ENCODE results near the gene AP1M2. TPM values are rescaled to one million over a fixed set of nuclear protein-coding genes. Genes with fewer than 3 reads are reported as not detected.
"Not testable (repeated sequence)": the region's sequence is repeated elsewhere in the genome, so short reads cannot be mapped to it uniquely, and the experiment has no call there.

Gene AP1M2
- total RNA-seq, 1 donor from 2014 or later = 4.5 TPM

DNA sequence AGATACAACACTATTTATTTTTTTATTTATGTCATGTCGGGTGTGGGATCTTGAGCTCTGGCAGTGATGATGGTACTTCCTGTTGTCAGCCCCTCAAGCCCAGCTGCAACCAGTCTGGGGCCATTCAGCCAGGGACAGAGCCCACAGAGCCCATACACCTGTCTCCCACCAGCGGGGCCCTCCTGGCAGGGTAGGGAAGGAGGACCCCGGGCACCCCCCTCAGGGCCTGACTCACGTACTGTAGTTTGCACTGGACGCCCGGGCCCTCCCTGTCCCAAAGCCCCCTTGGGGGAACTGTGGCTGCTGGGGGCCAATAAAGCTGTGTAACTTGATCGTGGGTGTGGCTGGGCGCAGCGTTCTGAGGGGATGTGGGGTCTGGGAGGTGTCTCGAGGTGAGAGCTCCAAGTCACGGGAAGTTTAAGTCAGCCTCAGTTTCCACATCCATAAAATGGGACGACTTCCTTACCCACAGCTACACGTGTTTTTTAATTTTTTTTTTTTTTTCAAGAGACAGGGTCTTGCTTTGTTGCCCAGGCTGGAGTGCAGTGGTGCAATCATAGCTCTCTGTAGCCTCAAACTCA is 33.9 kb downstream of the AP1M2 start:
- H3K4me3 Mint-ChIP-seq (ENCODE audit: unreplicated experiment) = no peak overlapping the region
- no peak overlapping the region for H3K27ac Mint-ChIP-seq (ENCODE audit: unreplicated experiment)
- H3K27me3 Mint-ChIP-seq (ENCODE audit: low read depth, unreplicated experiment) = no peaks in the 10 kb centered on the region
- H3K9me3 ChIP-seq (ENCODE audit: insufficient read depth, low read depth, low read length) = no peaks in the 10 kb centered on the region
- peaks cover 4% of the 10 kb centered on the region for H3K79me2 ChIP-seq (ENCODE audit: insufficient read depth, low read length)
- no peak overlapping the region for H3K9ac ChIP-seq (ENCODE audit: low read length)
- peaks cover 19% of the 10 kb centered on the region for H3K36me3 Mint-ChIP-seq (ENCODE audit: low read depth, unreplicated experiment)
- FAIRE-seq (no peak), DNase-seq (ENCODE audit: low read depth) (no peak)
- TF ChIP-seq EZH2 (IDR thresholded peaks at IDR 0.05; ENCODE audit: insufficient read depth, low read length) = no peak
- TF ChIP-seq, protein P1, sequence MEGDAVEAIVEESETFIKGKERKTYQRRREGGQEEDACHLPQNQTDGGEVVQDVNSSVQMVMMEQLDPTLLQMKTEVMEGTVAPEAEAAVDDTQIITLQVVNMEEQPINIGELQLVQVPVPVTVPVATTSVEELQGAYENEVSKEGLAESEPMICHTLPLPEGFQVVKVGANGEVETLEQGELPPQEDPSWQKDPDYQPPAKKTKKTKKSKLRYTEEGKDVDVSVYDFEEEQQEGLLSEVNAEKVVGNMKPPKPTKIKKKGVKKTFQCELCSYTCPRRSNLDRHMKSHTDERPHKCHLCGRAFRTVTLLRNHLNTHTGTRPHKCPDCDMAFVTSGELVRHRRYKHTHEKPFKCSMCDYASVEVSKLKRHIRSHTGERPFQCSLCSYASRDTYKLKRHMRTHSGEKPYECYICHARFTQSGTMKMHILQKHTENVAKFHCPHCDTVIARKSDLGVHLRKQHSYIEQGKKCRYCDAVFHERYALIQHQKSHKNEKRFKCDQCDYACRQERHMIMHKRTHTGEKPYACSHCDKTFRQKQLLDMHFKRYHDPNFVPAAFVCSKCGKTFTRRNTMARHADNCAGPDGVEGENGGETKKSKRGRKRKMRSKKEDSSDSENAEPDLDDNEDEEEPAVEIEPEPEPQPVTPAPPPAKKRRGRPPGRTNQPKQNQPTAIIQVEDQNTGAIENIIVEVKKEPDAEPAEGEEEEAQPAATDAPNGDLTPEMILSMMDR (IDR thresholded peaks at IDR 0.05; ENCODE audit: insufficient read depth, low read depth, low read length) = no peak
- H3K4me1 Mint-ChIP-seq (ENCODE audit: low read depth, unreplicated experiment) = no peaks in the 10 kb centered on the region
- H3K27ac ChIP-seq (ENCODE audit: low read depth, low read length) = no peak overlapping the region
- H4K20me1 ChIP-seq (ENCODE audit: insufficient read depth, low read length) = peaks cover 31% of the 10 kb centered on the region
- no peak overlapping the region for H3K4me2 ChIP-seq (ENCODE audit: low read length)
- H2AFZ ChIP-seq (ENCODE audit: low read depth, low read length) = no peak overlapping the region
- H3K9me3 Mint-ChIP-seq (ENCODE audit: unreplicated experiment) = no peaks in the 10 kb centered on the region
- H3K4me1 ChIP-seq (ENCODE audit: insufficient read depth, low read length) = no peaks in the 10 kb centered on the region
- no peak overlapping the region for H3K4me3 ChIP-seq (ENCODE audit: insufficient read depth, low read depth, low read length)
- peaks cover 11% of the 10 kb centered on the region for H3K36me3 ChIP-seq (ENCODE audit: insufficient read depth, low read length)
- H3K27me3 ChIP-seq (ENCODE audit: insufficient read depth, low read length) = no peaks in the 10 kb centered on the region

DNA sequence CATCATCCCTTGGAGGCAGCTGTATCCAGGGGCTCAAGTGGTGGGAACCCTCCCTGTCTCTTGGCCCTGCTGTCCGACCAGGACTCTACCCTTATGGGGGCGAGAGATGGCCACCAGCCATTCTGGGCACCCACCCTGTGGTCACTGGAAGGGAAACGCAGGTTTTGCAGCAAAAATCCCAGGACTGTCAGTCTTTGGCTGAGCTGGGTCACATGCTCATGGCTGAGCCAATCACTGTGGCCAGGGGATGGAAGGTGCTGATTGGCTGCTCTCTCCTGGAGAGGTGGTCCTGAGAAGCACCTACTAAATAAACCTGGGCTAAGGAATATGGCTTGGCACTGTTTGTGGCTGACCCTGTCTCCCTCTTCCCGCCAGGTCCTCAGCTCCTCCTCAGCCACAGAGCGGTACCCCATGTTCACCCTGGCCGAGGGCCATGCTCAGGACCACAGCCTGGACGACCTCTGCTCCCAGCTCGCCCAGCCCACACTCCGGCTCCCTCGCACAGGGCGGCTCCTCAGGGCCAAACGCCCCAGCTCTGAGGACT is 34.5 kb downstream of the AP1M2 start:
- H3K27ac Mint-ChIP-seq (ENCODE audit: unreplicated experiment) = no peak overlapping the region
- H3K36me3 ChIP-seq (ENCODE audit: insufficient read depth, low read length) = peaks cover 11% of the 10 kb centered on the region
- H3K4me1 Mint-ChIP-seq (ENCODE audit: low read depth, unreplicated experiment) = no peaks in the 10 kb centered on the region
- H3K79me2 ChIP-seq (ENCODE audit: insufficient read depth, low read length) = peaks cover 4% of the 10 kb centered on the region
- TF ChIP-seq, protein P1 (IDR thresholded peaks at IDR 0.05; ENCODE audit: insufficient read depth, low read depth, low read length) = no peak
- TF ChIP-seq EZH2 (IDR thresholded peaks at IDR 0.05; ENCODE audit: insufficient read depth, low read length) = no peak
- no peak overlapping the region for H3K4me3 ChIP-seq (ENCODE audit: insufficient read depth, low read depth, low read length)
- no peak overlapping the region for H3K4me3 Mint-ChIP-seq (ENCODE audit: unreplicated experiment)
- no peak overlapping the region for H2AFZ ChIP-seq (ENCODE audit: low read depth, low read length)
- no peak for DNase-seq (ENCODE audit: low read depth)
- H3K4me2 ChIP-seq (ENCODE audit: low read length) = no peak overlapping the region
- H3K27me3 ChIP-seq (ENCODE audit: insufficient read depth, low read length) = no peaks in the 10 kb centered on the region
- no peak overlapping the region for H3K9ac ChIP-seq (ENCODE audit: low read length)
- no peaks in the 10 kb centered on the region for H3K9me3 Mint-ChIP-seq (ENCODE audit: unreplicated experiment)
- H3K9me3 ChIP-seq (ENCODE audit: insufficient read depth, low read depth, low read length) = no peaks in the 10 kb centered on the region
- no peaks in the 10 kb centered on the region for H3K27me3 Mint-ChIP-seq (ENCODE audit: low read depth, unreplicated experiment)
- H3K36me3 Mint-ChIP-seq (ENCODE audit: low read depth, unreplicated experiment) = peaks cover 19% of the 10 kb centered on the region
- H3K27ac ChIP-seq (ENCODE audit: low read depth, low read length) = no peak overlapping the region
- H3K4me1 ChIP-seq (ENCODE audit: insufficient read depth, low read length) = no peaks in the 10 kb centered on the region
- H4K20me1 ChIP-seq (ENCODE audit: insufficient read depth, low read length) = peaks cover 31% of the 10 kb centered on the region
- no peak for FAIRE-seq

DNA sequence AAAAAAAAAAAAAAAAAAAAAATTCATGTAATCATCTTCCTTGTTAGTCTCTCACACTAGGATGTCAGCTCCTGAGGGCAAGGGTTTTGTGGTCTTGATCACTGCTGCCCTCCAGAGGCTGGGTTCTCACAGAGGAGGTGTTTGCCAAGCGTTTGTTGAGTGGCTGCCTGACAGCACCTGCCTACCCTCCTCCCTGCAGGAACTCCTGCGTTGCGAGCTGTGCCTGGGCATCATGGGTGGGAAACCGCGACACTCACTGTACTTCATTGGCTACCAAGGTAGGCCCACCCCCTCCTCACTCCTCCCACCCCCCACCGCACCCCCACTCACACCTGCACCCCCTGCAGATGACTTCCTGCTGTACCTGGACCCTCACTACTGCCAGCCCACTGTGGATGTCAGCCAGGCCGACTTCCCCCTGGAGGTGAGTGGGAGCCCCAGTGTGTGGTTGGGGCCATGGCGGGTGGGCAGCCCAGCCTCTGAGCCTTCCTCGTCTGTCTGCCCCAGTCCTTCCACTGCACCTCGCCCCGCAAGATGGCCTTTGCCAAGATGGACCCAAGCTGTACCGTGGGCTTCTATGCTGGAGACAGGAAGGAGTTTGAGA is 35.3 kb downstream of the AP1M2 start:
- Histone ChIP-seq H3K4me1 (ENCODE audit: insufficient read depth, low read length) (no peaks in the 10 kb centered on the region), H3K36me3 (ENCODE audit: insufficient read depth, low read length) (peaks cover 11% of the 10 kb centered on the region), H3K4me3 (ENCODE audit: insufficient read depth, low read depth, low read length) (no peak overlapping the region), H2AFZ (ENCODE audit: low read depth, low read length) (no peak overlapping the region), H3K79me2 (ENCODE audit: insufficient read depth, low read length) (peaks cover 7% of the 10 kb centered on the region), H4K20me1 (ENCODE audit: insufficient read depth, low read length) (peaks cover 31% of the 10 kb centered on the region), H3K9me3 (ENCODE audit: insufficient read depth, low read depth, low read length) (no peaks in the 10 kb centered on the region), H3K27me3 (ENCODE audit: insufficient read depth, low read length) (no peaks in the 10 kb centered on the region), H3K27ac (ENCODE audit: low read depth, low read length) (no peak overlapping the region), H3K4me2 (ENCODE audit: low read length) (no peak overlapping the region), H3K9ac (ENCODE audit: low read length) (no peak overlapping the region)
- TF ChIP-seq, protein P1 (IDR thresholded peaks at IDR 0.05; ENCODE audit: insufficient read depth, low read depth, low read length) = no peak
- no peak for TF ChIP-seq EZH2 (IDR thresholded peaks at IDR 0.05; ENCODE audit: insufficient read depth, low read length)
- Mint-ChIP-seq H3K4me1 (ENCODE audit: low read depth, unreplicated experiment) (no peaks in the 10 kb centered on the region), H3K4me3 (ENCODE audit: unreplicated experiment) (no peak overlapping the region), H3K9me3 (ENCODE audit: unreplicated experiment) (no peaks in the 10 kb centered on the region), H3K27ac (ENCODE audit: unreplicated experiment) (no peak overlapping the region), H3K27me3 (ENCODE audit: low read depth, unreplicated experiment) (no peaks in the 10 kb centered on the region), H3K36me3 (ENCODE audit: low read depth, unreplicated experiment) (peaks cover 19% of the 10 kb centered on the region)
- FAIRE-seq = no peak
- no peak for DNase-seq (ENCODE audit: low read depth)

DNA sequence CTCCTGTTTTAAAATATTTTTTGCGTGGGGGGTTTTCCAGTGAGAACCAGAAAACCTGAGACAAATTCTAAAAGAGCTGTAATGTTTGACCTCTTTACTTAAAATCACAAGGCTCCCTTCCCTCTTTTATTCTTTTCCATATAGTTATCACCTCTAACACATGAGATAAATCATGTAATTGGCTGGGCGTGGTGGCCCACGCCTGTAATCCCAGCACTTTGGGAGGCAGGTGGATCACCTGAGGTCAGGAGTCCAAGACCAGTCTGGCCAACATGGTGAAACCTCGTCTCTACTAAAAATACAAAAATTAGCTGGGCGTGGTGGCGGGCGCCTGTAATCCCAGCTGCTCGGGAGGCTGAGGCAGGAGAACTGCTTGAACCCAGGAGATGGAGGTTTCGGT is 36.1 kb downstream of the AP1M2 start:
- not testable (repeated sequence) for H3K9me3 Mint-ChIP-seq (ENCODE audit: unreplicated experiment); H3K4me1 Mint-ChIP-seq (ENCODE audit: low read depth, unreplicated experiment); H3K27ac Mint-ChIP-seq (ENCODE audit: unreplicated experiment); FAIRE-seq; H3K27me3 ChIP-seq (ENCODE audit: insufficient read depth, low read length); H3K4me1 ChIP-seq (ENCODE audit: insufficient read depth, low read length); H3K4me3 ChIP-seq (ENCODE audit: insufficient read depth, low read depth, low read length); DNase-seq (ENCODE audit: low read depth); H2AFZ ChIP-seq (ENCODE audit: low read depth, low read length); H3K4me2 ChIP-seq (ENCODE audit: low read length); H3K27ac ChIP-seq (ENCODE audit: low read depth, low read length); H3K4me3 Mint-ChIP-seq (ENCODE audit: unreplicated experiment); H3K9ac ChIP-seq (ENCODE audit: low read length); H3K9me3 ChIP-seq (ENCODE audit: insufficient read depth, low read depth, low read length); H3K27me3 Mint-ChIP-seq (ENCODE audit: low read depth, unreplicated experiment)
- Histone ChIP-seq H3K36me3 (ENCODE audit: insufficient read depth, low read length) (peaks cover 11% of the 10 kb centered on the region), H4K20me1 (ENCODE audit: insufficient read depth, low read length) (peaks cover 30% of the 10 kb centered on the region), H3K79me2 (ENCODE audit: insufficient read depth, low read length) (peaks cover 12% of the 10 kb centered on the region)
- H3K36me3 Mint-ChIP-seq (ENCODE audit: low read depth, unreplicated experiment) = peaks cover 19% of the 10 kb centered on the region
